Activated T-cell treated with anti-CD3 and anti-CD28 coated beads for 48 hours (primary cell): ENCODE data around the gene GOLGA2.

ENCODE experiments used
- DNase-seq: peaks from one replicate; pipeline ENCODE4 v3.0.0-alpha.2; 2020; ENCODE audit warnings: low read depth

The GOLGA2 gene

DNA sequence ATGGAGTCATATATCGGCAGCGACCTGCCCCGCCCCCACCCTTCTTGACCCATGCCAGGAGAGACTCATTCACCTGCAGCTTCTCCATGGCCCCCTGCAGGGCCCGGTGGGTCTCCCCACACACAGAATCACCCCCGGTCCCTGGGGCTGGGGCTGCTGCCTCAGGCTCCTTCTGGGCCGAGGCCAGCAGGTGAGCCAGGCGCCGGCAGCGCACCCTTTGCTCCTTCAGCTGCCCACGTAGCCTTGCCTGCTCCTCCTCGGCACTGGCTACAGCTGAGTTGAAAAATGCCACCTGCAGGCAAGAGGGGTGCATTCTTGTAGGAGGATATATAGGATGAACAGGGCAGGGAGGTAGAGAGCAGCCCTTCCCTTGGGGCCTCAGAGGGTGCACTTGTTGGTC, 17.9 kb downstream of the GOLGA2 start:
- no peak for DNase-seq

DNA sequence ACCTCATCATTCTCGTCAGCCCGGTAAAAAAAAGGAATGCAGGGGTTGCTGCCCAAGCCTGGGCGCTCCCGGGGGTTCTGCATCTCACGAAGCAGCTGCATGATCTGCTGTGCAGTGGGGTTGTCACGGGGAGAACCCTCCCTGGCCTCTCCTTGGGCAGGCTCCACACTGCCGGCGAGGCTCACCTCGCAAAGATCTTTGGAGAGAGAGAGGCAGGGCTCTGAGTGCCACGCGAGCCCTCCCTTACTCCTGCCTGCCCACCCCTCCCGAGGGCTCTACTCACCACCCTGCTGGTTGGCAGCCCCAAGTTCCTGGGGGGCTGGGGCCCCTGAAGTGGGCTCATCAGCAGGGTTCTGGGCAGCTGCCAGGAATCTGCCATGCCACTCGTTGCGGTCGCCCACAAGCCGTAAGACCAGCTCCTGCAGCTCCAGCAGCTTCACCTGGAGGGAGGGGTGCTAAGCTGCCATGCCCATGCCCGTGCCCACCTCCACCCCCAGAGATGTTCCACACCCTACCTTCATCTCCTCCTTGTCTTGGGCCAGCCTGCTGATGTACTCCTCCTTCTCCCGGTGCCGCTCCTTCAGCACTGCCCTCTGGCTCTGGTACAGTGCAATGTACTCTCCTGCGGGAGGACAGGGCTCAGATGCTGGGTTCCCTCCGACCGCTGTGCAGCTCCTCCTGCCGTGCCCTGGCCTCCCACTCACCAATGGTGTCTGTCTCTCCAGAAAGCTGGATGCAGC, 18.6 kb downstream of the GOLGA2 start:
- no peak for DNase-seq

DNA sequence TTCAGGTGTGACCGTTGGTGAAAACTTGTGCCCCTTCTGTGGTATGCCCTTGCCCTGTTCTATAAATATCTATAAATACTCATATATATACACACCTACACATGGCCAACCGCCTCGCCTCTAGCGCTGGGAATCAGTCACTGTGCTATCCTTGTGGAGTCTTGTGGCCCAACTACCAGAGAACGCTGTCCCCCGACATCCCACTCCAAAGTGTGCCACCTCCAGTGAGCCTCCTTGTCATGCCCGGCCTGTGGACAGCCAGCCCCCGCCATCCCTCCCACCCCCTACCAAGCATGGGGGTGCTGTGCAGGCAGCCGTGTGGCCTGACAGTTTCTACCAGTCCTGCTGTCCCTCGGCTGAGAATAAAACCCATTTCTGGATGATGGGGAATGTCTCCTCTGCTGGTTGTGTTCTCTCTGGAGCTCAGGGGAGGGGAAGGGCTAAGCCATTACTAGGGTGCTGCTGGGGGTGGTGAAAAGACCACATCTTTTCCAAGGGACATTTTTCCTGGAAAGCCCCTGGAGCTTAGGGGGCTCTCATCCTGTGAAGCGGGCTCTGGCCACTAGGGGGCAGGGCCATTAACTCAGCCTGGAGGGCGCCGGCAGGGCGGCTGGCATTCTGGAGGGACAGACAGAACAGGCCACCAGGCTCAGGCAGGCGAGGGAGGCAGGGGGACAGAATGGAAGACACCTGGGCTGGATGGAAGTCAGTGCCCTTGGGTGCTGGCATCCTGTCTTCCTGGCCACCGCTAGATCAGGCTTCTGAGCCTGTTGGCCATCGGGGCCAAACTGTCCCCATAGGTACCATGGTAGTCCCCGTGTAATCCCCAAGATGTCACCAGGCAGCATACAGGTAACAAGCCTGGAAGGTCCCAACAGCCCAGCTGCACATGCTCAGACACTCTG, 20.7 kb downstream of the GOLGA2 start:
- DNase-seq = peak; percentile 50

DNA sequence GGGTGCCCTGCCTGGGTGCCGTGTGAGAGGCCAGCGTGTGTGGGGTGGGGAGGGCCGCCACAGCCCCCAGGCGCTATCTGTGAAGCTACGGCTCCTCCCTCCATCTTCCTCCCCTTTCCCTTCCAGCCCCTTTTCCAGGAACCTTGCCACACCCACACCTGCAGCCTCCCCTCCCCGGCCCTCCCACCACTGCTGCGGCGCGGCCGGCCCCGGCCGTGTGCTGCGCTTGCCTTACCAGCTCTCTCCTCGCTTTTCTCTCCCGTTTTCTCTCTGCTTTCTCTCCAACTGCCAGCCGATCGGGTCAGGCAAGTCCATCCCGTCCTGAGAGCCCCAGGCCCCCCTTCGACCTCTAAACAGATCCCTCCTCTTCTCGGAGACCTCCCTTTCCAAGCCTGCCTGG, 21.4 kb downstream of the GOLGA2 start:
- DNase-seq = no peak

DNA sequence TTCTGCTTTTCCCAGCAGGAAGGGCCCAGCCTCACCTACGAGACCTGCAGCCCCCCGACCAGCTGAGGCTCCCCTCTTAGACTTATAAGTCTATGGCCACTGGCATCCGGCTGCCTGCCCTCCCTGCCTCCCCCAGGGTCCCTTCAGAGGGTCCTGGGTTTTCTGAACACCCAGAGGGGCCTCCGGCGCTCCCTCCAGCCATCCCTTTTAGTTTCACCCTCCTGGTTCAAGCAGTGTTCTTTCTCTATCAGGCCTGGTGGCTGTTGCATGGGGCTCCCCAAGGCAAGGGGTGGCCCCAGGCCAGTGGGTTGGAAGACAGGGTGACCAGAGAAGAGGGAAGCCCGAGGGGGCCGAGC, 21.8 kb downstream of the GOLGA2 start:
- DNase-seq = no peak

DNA sequence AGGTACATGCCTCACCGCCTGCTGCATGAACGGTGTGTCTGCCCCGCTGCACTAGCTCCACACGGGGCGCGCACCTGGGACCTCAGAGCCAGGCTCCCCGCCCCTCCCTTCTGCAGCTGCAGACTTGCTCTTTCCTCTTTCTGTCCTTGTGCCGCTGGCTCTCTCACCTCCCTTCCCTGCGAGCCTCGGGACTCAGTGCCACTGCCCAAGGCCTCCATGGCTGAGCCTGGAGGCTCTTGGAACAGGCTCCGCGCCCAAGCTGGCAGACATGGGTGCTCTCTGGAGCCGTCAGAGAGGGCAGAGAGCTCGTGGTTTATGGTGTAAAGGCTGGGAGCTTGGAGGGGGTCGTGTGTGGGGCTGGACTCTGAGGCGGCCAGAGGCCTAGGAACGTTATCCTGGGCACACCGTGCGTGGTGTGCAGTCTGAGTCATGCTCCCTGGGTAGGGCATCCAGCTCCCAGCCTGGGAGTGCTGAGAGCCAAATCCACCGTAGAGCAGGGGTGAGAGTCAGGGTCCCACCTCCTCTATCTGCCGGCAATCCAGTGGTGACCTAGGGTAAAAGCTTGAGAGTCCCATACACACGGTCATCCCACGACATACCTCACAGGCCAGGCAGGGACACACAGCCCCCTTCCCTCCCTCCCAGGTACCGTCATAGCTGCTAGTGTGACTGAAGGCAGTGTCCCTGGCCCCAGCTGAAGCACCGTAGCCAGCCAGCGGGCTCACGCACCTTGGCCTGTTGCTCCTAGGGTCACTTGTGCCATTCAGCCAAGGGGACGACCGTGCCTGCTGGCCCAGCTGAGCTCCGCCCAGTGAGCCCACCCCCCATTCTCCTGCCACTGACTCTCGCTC, 22.4 kb downstream of the GOLGA2 start:
- DNase-seq = no peak

DNA sequence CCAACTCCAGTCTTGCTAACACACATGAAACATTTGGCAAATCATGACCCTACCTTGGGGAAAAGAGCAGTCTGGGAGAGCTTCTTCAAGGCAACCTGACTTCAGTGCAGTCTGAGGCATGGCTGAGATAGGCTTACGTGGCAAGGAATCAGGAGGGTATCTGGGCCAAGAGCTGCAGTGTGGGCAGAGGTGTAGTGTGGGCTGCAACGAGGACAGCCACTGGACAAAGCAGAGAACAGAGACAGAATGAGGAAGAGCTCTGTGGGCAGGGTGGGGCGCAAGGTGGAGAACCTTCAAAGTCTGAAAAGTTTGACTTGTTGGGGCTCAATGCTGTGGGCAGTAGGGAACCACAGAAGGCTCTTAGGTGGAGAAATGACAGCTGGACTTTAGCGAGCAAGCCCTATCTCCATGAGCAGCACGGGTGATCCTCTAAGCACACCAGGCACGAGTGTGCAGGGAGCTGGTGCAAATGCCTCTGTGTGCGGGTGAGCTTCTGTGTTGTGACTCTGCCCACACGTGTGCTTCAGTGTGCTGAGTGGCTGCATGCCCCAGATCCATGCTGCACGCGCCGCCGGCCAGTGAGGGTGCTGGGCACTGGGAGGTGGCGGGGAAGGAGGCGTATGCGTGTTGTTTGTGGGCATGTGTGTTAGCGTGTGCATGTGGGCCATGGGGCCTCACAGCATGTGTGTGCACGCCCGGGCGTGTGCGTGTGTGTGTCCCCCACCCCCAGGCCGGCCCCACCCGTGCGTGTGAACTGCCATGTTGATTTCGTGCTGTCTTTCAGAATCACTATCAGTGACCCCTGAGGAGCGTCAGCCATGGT, 23.3 kb downstream of the GOLGA2 start:
- no peak for DNase-seq

DNA sequence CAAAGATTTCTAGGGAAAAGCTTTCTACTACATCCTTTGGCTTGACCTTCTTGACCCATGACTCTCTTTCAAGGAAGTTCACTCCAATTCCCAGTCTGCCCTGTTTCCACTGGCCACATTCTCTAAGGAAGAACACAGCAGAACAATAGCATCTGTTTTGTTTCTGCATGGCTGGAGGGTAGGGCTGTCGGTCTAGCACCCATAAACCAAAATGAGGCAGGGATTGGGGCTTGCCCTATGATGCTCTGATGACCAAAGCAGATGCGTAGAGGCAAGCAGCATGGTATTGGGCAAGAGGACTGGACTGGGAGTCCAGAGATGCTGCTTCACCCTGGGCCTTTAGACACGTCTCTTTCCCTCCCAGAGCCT, 24.1 kb downstream of the GOLGA2 start:
- no peak for DNase-seq

DNA sequence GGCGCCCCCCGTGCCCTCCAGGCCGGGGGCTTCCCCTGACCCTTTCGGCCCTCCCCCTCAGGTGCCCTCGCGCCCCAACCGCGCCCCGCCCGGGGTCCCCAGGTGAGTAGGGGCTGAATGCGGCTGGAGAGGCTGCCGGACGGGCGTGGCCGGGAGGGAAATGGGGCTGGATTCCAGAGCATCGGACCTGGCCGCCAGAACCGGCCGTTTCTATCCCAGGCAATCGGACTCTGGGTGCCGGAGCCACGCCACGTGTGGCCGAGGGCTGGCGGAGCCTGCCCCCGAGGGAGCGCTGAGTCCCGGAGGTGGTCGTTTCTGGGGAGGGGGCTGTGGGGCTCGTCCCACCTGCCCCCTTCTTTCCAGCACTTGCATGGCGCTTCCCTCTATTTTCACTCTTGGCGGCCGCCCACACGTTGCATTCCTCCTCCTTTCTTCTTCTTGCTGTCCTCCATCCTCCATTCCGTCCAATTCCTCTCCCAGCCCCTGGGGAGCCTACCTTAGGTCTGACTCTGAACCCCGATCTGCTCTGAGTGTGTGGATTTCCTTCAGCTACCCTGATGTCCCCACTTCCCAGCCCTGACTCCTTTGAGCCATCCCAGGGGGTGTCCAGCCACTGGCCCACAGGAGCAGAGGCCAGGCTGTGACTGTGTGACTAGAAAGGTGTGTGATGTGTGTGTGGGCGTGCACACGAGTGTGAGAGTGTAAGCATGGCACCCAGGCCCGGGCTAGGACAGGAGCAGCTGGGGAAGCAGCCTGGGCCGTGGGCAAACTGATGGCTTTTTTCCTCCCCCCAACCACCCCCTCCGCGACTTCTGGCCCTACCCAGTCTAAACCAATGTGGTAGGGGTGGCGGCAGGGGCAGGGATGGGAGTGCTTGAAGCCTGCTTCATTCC, 24.7 kb downstream of the GOLGA2 start:
- DNase-seq = no peak

DNA sequence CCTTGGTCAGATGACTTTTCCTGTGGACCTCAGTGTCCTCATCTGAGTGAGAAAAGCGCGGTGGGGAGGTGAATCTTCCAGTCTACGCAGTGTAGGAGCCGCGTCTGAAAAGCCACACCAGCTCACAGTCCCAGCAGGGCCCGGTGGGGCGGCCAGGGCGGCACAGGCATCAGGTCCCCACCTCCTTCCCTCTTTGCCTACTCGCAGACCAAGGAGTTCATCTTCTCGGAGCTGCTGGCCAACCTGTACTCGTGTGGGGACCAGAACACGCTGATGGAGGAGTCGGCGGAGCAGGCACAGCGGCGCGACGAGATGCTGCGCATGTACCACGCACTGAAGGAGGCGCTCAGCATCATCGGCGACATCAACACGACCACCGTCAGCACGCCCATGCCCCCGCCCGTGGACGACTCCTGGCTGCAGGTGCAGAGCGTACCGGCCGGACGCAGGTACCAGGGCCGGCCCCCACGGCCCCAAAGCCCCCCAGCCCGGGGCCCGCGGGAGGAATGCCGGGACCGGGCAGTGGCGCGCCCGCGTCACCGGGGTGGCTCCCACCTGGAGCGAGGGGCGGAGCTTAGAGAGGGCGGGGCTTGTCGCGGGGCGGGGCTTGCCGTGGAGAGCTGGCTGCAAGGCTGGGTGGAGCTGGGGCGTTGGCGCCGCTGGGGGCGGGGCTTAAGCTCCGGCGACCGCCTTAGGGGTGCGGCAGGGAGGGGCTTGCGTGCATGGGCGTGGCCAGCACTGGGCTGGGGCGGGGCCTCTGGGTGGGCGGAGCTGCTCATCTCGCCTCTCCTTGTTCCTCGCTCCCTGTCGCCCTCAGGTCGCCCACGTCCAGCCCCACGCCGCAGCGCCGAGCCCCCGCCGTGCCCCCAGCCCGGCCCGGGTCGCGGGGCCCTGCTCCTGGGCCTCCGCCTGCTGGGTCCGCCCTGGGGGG, 25.6 kb downstream of the GOLGA2 start:
- peak; percentile 98 for DNase-seq

DNA sequence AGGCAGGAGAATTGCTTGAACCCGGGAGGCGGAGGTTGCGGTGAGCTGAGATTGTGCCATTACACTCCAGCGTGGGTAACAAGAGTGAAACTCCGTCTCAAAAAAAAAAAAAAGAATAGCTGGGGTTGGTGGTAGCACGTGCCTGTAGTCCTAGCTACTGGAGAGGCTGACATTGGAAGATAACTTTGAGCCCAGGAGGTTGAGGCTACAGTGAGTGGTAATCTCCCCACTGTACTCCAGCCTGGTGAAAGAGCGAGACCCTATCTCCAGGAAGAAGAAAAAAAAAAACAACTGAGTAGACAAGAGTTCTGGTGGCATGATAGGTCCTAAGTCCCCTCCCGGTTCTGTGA, 26.3 kb downstream of the GOLGA2 start:
- no peak for DNase-seq

DNA sequence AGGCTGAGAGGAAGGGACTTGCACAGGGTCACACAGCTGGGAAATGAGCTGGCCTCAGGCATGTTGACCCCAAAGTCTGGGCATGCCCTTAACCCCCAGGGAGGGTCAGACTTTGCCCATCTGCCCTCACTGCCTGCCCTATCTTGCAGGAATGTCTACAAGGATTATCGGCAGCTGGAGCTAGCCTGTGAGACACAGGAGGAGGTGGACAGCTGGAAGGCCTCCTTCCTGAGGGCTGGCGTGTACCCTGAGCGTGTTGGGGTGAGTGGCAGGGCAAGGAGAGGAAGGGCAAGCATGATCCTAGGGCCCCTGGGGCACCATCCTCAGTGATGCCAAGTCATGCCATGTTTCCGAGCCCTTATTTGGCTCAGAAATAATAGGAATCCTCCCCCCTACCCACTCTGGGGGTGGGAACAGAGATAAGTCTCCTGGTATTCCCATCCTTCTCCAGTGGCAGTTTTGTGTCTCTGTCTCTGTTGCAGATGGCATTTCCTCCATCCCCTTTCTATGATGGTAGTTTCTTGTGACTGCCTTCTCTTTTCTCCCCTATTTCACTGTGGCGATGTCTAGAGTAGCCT, 28.5 kb downstream of the GOLGA2 start:
- no peak for DNase-seq

DNA sequence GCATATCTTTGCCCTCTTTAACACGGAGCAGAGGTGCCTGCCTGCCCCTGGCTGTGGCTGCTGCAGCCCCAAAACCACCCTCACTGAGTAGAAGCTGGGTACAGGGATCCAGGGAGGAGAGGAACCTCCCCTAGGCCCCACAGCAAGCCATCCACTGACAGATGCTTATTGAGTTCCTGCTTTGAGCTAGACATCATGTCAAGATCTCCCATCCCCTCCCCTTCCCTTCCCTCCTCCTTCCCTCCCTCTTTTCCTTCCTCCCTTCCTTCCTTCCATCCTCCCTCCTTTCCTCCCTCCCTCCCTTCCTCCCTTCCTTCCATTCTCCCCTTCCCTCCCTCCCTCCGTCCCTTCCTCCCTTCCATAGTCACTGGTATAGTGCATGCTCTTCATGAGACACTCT, 29.3 kb downstream of the GOLGA2 start:
- DNase-seq = no peak

DNA sequence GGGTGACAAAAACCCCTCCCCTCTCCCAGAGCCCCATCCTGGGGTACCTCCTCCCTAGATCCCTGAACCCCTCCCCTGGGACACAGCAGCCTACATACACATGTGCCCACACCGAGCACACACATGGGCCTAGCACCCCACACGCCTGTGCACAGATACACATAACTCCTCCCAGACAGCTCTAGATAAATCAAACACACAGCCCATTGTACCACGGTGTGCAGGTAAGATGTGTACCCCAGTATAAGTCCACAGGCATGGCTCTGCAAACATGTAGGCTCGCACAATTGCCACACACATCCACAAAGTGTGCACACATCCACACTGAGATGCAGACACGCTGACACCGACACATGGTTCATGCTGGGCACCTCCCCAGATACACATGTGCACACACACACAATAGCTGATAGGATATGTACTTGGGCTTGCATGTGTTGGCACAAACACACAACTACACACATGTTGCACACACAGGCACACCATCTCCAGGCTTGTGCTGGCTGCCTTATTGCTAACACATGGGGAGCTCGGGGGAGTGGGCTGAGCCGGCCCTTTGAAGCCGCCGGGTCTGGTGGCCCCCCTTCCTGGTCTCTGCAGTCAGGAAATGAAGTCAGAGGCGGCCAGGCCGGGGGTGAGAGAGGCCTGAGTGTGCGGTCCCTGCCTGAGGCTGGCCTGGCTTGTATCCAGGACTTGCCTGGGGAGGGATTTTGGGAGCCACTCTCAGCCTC, 30.2 kb downstream of the GOLGA2 start:
- DNase-seq = no peak

DNA sequence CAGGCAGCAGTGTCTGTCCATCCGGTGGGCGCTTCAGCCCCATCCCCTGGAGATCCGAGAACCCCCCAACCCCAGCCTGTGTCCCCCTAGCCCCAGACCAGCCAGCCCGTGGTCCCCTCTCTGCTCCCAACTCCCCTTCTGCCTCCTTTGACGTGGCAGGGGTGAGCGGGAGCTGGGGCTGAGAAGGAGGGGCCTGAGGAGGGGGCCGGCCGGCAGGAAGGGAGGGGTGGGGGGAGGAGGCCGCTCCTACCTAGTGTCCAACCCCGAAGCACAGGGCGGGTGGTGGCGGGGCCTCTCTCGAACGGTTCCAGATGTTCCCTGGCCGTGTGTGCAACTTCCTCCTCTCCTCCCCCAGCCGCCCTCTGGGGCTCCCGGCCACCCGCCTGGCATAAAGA, 31.0 kb downstream of the GOLGA2 start:
- no peak for DNase-seq

DNA sequence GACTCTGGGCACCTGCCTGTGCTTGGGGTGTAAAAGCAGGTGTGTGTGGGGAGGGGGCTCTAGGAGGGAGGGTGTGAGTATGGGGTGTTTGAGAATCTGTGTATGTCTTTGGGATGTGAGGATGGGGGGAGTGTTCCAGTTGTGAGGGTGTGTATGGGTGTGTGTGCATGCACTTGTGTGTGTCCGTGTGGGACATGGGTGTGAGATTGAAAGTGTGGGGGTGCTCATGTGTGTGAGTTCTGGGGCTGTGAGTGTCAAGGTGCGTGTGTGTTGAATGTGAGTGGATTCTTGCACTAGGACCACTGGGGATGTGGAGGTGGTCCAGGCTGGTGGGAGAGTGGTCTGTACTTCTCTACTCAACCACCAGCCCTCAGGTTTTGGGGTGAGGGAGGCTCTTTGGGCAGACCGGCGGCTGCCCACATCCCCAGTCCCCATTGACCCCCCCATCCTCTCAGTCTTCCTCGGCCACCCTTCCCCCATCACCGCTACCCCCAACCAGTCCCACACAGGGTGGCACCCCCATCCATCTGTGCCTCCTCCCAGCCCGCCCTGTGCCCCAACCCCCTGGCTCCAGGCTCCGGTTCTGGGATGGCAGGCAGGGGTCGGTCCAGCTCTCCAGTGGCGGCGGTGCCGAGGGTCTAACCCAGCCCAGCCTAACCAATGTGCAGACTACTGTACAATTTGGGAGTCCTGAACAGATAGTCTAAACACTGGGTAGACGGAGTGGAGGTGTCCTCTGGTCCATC, 31.5 kb downstream of the GOLGA2 start:
- DNase-seq = no peak

DNA sequence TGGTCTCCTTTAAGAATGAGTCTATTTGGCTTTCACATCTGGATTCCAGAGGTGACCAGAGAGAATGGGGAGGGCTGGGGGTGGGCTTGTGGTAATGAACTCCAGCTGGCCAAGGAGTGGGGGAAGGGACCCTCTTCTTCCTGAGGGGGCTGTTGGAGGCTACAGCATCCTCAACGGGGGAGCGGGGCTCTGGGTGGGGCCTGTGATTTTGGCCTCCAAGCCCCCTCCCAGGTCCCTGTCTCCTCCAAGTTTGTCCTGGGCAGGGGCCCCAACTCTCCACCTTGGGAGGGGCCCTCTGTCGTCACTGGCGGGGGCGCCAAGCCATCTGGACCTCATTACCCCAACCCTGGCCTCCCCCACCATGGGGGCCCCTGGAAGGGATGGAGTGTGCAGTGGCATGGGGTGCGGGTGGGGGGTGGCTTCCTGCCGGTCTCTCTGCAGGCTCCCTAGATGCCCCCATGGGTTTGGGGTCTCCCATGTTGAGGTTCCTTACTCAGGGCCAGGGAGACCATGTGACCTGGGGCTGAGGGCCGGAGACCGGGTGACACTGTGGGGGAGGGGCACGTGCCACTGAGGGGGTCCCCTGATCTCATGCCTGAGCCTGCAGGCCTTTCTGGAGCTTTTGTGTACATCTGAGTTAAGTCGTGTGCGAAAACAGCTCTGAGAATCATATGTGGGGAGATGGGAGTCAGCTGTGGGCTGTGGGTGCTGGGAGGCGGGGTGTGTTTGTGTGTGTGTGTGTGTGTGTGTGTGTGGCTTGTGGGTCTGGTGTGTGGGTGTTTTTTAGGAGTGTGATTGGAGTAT, 32.4 kb downstream of the GOLGA2 start:
- no peak for DNase-seq
